ENCODE results near the gene DOCK4.
"Not testable (repeated sequence)": the region's sequence is repeated elsewhere in the genome, so short reads cannot be mapped to it uniquely, and the experiment has no call there.

The DOCK4 gene

GRCh38 chr7:111918461-111918860 lies 287.7 kb downstream of the DOCK4 start:
- Mint-ChIP-seq H3K27me3 (peaks cover 13% of the 10 kb centered on the region), H3K9me3 (ENCODE audit: low read depth) (no peaks in the 10 kb centered on the region), H3K4me3 (no peak overlapping the region), H3K27ac (no peak overlapping the region), H3K4me1 (ENCODE audit: low read depth) (no peaks in the 10 kb centered on the region), H3K36me3 (no peaks in the 10 kb centered on the region)

GRCh38 chr7:111917404-111917803 lies 288.8 kb downstream of the DOCK4 start:
- H3K4me3 Mint-ChIP-seq; H3K36me3 Mint-ChIP-seq; H3K4me1 Mint-ChIP-seq (ENCODE audit: low read depth); H3K9me3 Mint-ChIP-seq (ENCODE audit: low read depth); H3K27ac Mint-ChIP-seq: not testable (repeated sequence)
- peaks cover 12% of the 10 kb centered on the region for H3K27me3 Mint-ChIP-seq

GRCh38 chr7:111914291-111914690 lies 291.9 kb downstream of the DOCK4 start:
- Mint-ChIP-seq H3K9me3 (ENCODE audit: low read depth) (no peaks in the 10 kb centered on the region), H3K27me3 (peaks cover 9% of the 10 kb centered on the region), H3K4me1 (ENCODE audit: low read depth) (no peaks in the 10 kb centered on the region), H3K4me3 (no peak overlapping the region), H3K27ac (no peak overlapping the region), H3K36me3 (no peaks in the 10 kb centered on the region)

GRCh38 chr7:111911166-111911961 lies 294.8 kb downstream of the DOCK4 start:
- H3K4me3 Mint-ChIP-seq = no peak overlapping the region
- no peaks in the 10 kb centered on the region for H3K27me3 Mint-ChIP-seq
- H3K4me1 Mint-ChIP-seq (ENCODE audit: low read depth) = no peaks in the 10 kb centered on the region
- H3K36me3 Mint-ChIP-seq = no peaks in the 10 kb centered on the region
- H3K27ac Mint-ChIP-seq = no peak overlapping the region
- no peaks in the 10 kb centered on the region for H3K9me3 Mint-ChIP-seq (ENCODE audit: low read depth)

- Mint-ChIP-seq H3K4me1 (ENCODE audit: low read depth) (no peaks in the 10 kb centered on the region), H3K9me3 (ENCODE audit: low read depth) (no peaks in the 10 kb centered on the region), H3K4me3 (no peak overlapping the region), H3K36me3 (no peaks in the 10 kb centered on the region), H3K27me3 (no peaks in the 10 kb centered on the region), H3K27ac (no peak overlapping the region)
These were observed 295.5 kb downstream of the DOCK4 start for GRCh38 chr7:111910656-111911055.

GRCh38 chr7:111908673-111909072 lies 297.5 kb downstream of the DOCK4 start:
- not testable (repeated sequence) for H3K27ac Mint-ChIP-seq

GRCh38 chr7:111903797-111904196 lies 302.4 kb downstream of the DOCK4 start:
- H3K4me3 Mint-ChIP-seq = no peak overlapping the region
- H3K9me3 Mint-ChIP-seq (ENCODE audit: low read depth) = no peaks in the 10 kb centered on the region
- H3K4me1 Mint-ChIP-seq (ENCODE audit: low read depth) = no peaks in the 10 kb centered on the region
- H3K27me3 Mint-ChIP-seq = peaks cover 2% of the 10 kb centered on the region
- no peak overlapping the region for H3K27ac Mint-ChIP-seq
- H3K36me3 Mint-ChIP-seq = no peaks in the 10 kb centered on the region

More at GRCh38 chr7:111908673-111909072, 297.5 kb downstream of the DOCK4 start:
- H3K9me3 Mint-ChIP-seq (ENCODE audit: low read depth); H3K4me3 Mint-ChIP-seq; H3K36me3 Mint-ChIP-seq; H3K27me3 Mint-ChIP-seq; H3K4me1 Mint-ChIP-seq (ENCODE audit: low read depth): not testable (repeated sequence)

- no peak overlapping the region for H3K27ac Mint-ChIP-seq
- H3K27me3 Mint-ChIP-seq = peaks cover 2% of the 10 kb centered on the region
- H3K36me3 Mint-ChIP-seq = no peaks in the 10 kb centered on the region
- H3K4me3 Mint-ChIP-seq = no peak overlapping the region
- no peaks in the 10 kb centered on the region for H3K4me1 Mint-ChIP-seq (ENCODE audit: low read depth)
- H3K9me3 Mint-ChIP-seq (ENCODE audit: low read depth) = no peaks in the 10 kb centered on the region
These were observed 303.2 kb downstream of the DOCK4 start for GRCh38 chr7:111903016-111903415.

GRCh38 chr7:111900283-111900682 lies 305.9 kb downstream of the DOCK4 start:
- H3K27ac Mint-ChIP-seq = no peak overlapping the region
- no peaks in the 10 kb centered on the region for H3K9me3 Mint-ChIP-seq (ENCODE audit: low read depth)
- H3K4me1 Mint-ChIP-seq (ENCODE audit: low read depth) = no peaks in the 10 kb centered on the region
- H3K27me3 Mint-ChIP-seq = peaks cover 2% of the 10 kb centered on the region
- H3K4me3 Mint-ChIP-seq = no peak overlapping the region
- no peaks in the 10 kb centered on the region for H3K36me3 Mint-ChIP-seq

GRCh38 chr7:111895049-111895448 lies 311.1 kb downstream of the DOCK4 start:
- no peak overlapping the region for H3K4me3 Mint-ChIP-seq
- H3K4me1 Mint-ChIP-seq (ENCODE audit: low read depth) = no peaks in the 10 kb centered on the region
- no peaks in the 10 kb centered on the region for H3K9me3 Mint-ChIP-seq (ENCODE audit: low read depth)
- H3K27ac Mint-ChIP-seq = no peak overlapping the region
- peaks cover 1% of the 10 kb centered on the region for H3K27me3 Mint-ChIP-seq
- no peaks in the 10 kb centered on the region for H3K36me3 Mint-ChIP-seq

GRCh38 chr7:111894518-111894917 lies 311.7 kb downstream of the DOCK4 start:
- no peaks in the 10 kb centered on the region for H3K36me3 Mint-ChIP-seq
- H3K9me3 Mint-ChIP-seq (ENCODE audit: low read depth) = no peaks in the 10 kb centered on the region
- H3K27me3 Mint-ChIP-seq = peaks cover 1% of the 10 kb centered on the region
- H3K4me1 Mint-ChIP-seq (ENCODE audit: low read depth) = no peaks in the 10 kb centered on the region
- no peak overlapping the region for H3K27ac Mint-ChIP-seq
- no peak overlapping the region for H3K4me3 Mint-ChIP-seq

- Mint-ChIP-seq H3K4me3 (no peak overlapping the region), H3K9me3 (ENCODE audit: low read depth) (no peaks in the 10 kb centered on the region), H3K27ac (no peak overlapping the region), H3K27me3 (no peaks in the 10 kb centered on the region), H3K4me1 (ENCODE audit: low read depth) (no peaks in the 10 kb centered on the region), H3K36me3 (no peaks in the 10 kb centered on the region)
These were observed 313.0 kb downstream of the DOCK4 start for GRCh38 chr7:111893190-111893589.

GRCh38 chr7:111892588-111892987 lies 313.6 kb downstream of the DOCK4 start:
- H3K9me3 Mint-ChIP-seq (ENCODE audit: low read depth) = no peaks in the 10 kb centered on the region
- H3K4me1 Mint-ChIP-seq (ENCODE audit: low read depth) = no peaks in the 10 kb centered on the region
- H3K36me3 Mint-ChIP-seq = no peaks in the 10 kb centered on the region
- no peak overlapping the region for H3K4me3 Mint-ChIP-seq
- no peak overlapping the region for H3K27ac Mint-ChIP-seq
- H3K27me3 Mint-ChIP-seq = no peaks in the 10 kb centered on the region

GRCh38 chr7:111887734-111888133 lies 318.5 kb downstream of the DOCK4 start:
- no peaks in the 10 kb centered on the region for H3K9me3 Mint-ChIP-seq (ENCODE audit: low read depth)
- no peak overlapping the region for H3K27ac Mint-ChIP-seq
- H3K4me1 Mint-ChIP-seq (ENCODE audit: low read depth) = no peaks in the 10 kb centered on the region
- no peak overlapping the region for H3K4me3 Mint-ChIP-seq
- H3K27me3 Mint-ChIP-seq = peaks cover 3% of the 10 kb centered on the region
- no peaks in the 10 kb centered on the region for H3K36me3 Mint-ChIP-seq

GRCh38 chr7:111886233-111886632 lies 320.0 kb downstream of the DOCK4 start:
- no peak overlapping the region for H3K27ac Mint-ChIP-seq
- H3K4me3 Mint-ChIP-seq = no peak overlapping the region
- H3K4me1 Mint-ChIP-seq (ENCODE audit: low read depth) = no peaks in the 10 kb centered on the region
- peaks cover 3% of the 10 kb centered on the region for H3K27me3 Mint-ChIP-seq
- no peaks in the 10 kb centered on the region for H3K9me3 Mint-ChIP-seq (ENCODE audit: low read depth)
- no peaks in the 10 kb centered on the region for H3K36me3 Mint-ChIP-seq

- no peak overlapping the region for H3K27ac Mint-ChIP-seq
- no peaks in the 10 kb centered on the region for H3K36me3 Mint-ChIP-seq
- H3K4me3 Mint-ChIP-seq = no peak overlapping the region
- H3K9me3 Mint-ChIP-seq (ENCODE audit: low read depth) = no peaks in the 10 kb centered on the region
- peaks cover 5% of the 10 kb centered on the region for H3K27me3 Mint-ChIP-seq
- H3K4me1 Mint-ChIP-seq (ENCODE audit: low read depth) = no peaks in the 10 kb centered on the region
These were observed 323.0 kb downstream of the DOCK4 start for GRCh38 chr7:111883241-111883640.
